Hepatocyte (in vitro differentiated cells): ENCODE results near the gene MTX3. TPM values are rescaled to one million over a fixed set of nuclear protein-coding genes. Genes with fewer than 3 reads are reported as not detected.

ENCODE experiments used
- DNase-seq: peaks from one replicate; pipeline ENCODE4 v3.0.0-alpha.2; 2016; ENCODE audit warnings: low spot score
- H2AFZ ChIP-seq: fragments of 200-600 bp; sonication (generic); 2 replicates; pipeline ENCODE4 v1.6.0; 2016; ENCODE audit warnings: antibody characterized with exemption, mild to moderate bottlenecking
- H3K27ac ChIP-seq: fragments of 200-600 bp; sonication (generic); 2 replicates; pipeline ENCODE4 v1.5.1; 2016; ENCODE audit warnings: mild to moderate bottlenecking
- H3K27me3 ChIP-seq: fragments of 200-600 bp; sonication (generic); 2 replicates; pipeline ENCODE4 v1.6.1; 2016
- H3K36me3 ChIP-seq: fragments of 200-600 bp; sonication (generic); replicated peaks from 2 replicates; pipeline ENCODE4 v1.5.1; 2016; ENCODE audit warnings: low read depth; ENCODE audit not compliant: insufficient read depth
- H3K4me1 ChIP-seq: fragments of 200-600 bp; sonication (generic); 2 replicates; pipeline ENCODE4 v1.5.1; 2016; ENCODE audit warnings: mild to moderate bottlenecking, moderate library complexity; ENCODE audit not compliant: insufficient read depth
- H3K4me2 ChIP-seq: fragments of 200-600 bp; sonication (generic); 2 replicates; pipeline ENCODE4 v1.6.0; 2016
- H3K4me3 ChIP-seq: fragments of 200-600 bp; sonication (generic); 2 replicates; pipeline ENCODE4 v1.5.1; 2016; ENCODE audit warnings: mild to moderate bottlenecking
- H3K79me2 ChIP-seq: fragments of 200-600 bp; sonication (generic); 2 replicates; pipeline ENCODE4 v1.6.0; 2017; ENCODE audit warnings: mild to moderate bottlenecking
- H3K9me2 ChIP-seq: fragments of 200-600 bp; sonication (generic); replicated peaks from 2 replicates; pipeline ENCODE4 v1.6.0; 2017; ENCODE audit warnings: mild to moderate bottlenecking; ENCODE audit not compliant: insufficient read depth
- H3K9me3 ChIP-seq: fragments of 200-600 bp; sonication (generic); 2 replicates; pipeline ENCODE4 v1.5.1; 2016; ENCODE audit warnings: low read depth, mild to moderate bottlenecking
- H4K20me1 ChIP-seq: fragments of 200-600 bp; sonication (generic); 2 replicates; pipeline ENCODE4 v1.6.0; 2016; ENCODE audit warnings: mild to moderate bottlenecking; ENCODE audit not compliant: insufficient read depth, poor library complexity, severe bottlenecking
- CTCF ChIP-seq: fragments of 200-600 bp; sonication (generic); IDR thresholded peaks from 2 replicates; pipeline ENCODE4 v1.5.1; 2016; ENCODE audit warnings: antibody characterized with exemption, mild to moderate bottlenecking; ENCODE audit not compliant: poor library complexity
- EZH2 ChIP-seq: fragments of 200-600 bp; sonication (generic); IDR thresholded peaks from 2 replicates; pipeline ENCODE4 v1.6.1; 2016; ENCODE audit warnings: antibody characterized with exemption, mild to moderate bottlenecking, borderline replicate concordance
- EZH2phosphoT487 ChIP-seq: fragments of 200-600 bp; sonication (generic); IDR thresholded peaks from one replicate; pipeline ENCODE4 v1.6.1; 2018; ENCODE audit warnings: antibody characterized with exemption, mild to moderate bottlenecking, low read depth, moderate library complexity; ENCODE audit not compliant: unreplicated experiment, severe bottlenecking
- WGBS: methylation state at CpG from one replicate; pipeline ENCODE4 v1.1.6; 2016; ENCODE audit warnings: low lambda C conversion rate; ENCODE audit errors: missing lambda C conversion rate; 5-methylcytosine and 5-hydroxymethylcytosine counted together
- polyA plus RNA-seq: library from polyadenylated mRNA; unstranded; fragments of >200 nt; fragmentation: Nextera tagmentation; extraction: Ambion mirVana; gene quantifications from 2 replicates; pipeline ENCODE4 v1.2.1, GENCODE V29; 2016
- total RNA-seq: library from RNA; depleted of rRNA; stranded (reverse); fragments of >200 nt; gene quantifications from 2 replicates; pipeline ENCODE4 v1.2.3, GENCODE V29; 2014

Gene MTX3
- total and polyA plus RNA-seq, 2 experiments from 2014 or later: 4.0 to 18.7 TPM

GRCh38 chr5:79959407-79959806 lies 31.7 kb downstream of the MTX3 start:
- H3K9me2 ChIP-seq: no peaks in the 10 kb centered on the region
- no peaks in the 10 kb centered on the region for H3K27me3 ChIP-seq
- no peaks in the 10 kb centered on the region for H3K79me2 ChIP-seq
- 82% methylated on average over 8 of the region's 8 CpGs for WGBS
- no peak for TF ChIP-seq CTCF
- no peak overlapping the region for H3K4me3 ChIP-seq
- H3K4me1 ChIP-seq: no peaks in the 10 kb centered on the region
- H2AFZ ChIP-seq: no peak overlapping the region
- H3K27ac ChIP-seq: no peak overlapping the region
- H3K36me3 ChIP-seq: no peaks in the 10 kb centered on the region
- DNase-seq: no peak
- H3K9me3 ChIP-seq: no peaks in the 10 kb centered on the region
- no peak overlapping the region for H3K4me2 ChIP-seq
- H4K20me1 ChIP-seq: no peaks in the 10 kb centered on the region

- no peak for TF ChIP-seq EZH2
- TF ChIP-seq EZH2phosphoT487: no peak
- no peak for TF ChIP-seq CTCF
- no peaks in the 10 kb centered on the region for H3K36me3 ChIP-seq
- no peaks in the 10 kb centered on the region for H3K9me2 ChIP-seq
- no peak overlapping the region for H2AFZ ChIP-seq
- no peak overlapping the region for H3K4me2 ChIP-seq
- H3K79me2 ChIP-seq: no peaks in the 10 kb centered on the region
- H3K27me3 ChIP-seq: no peaks in the 10 kb centered on the region
- H3K4me1 ChIP-seq: no peaks in the 10 kb centered on the region
- WGBS: 63% methylated on average over 6 of the region's 6 CpGs
- no peak overlapping the region for H3K27ac ChIP-seq
- H3K9me3 ChIP-seq: no peaks in the 10 kb centered on the region
- H3K4me3 ChIP-seq: no peak overlapping the region
- DNase-seq: no peak
- no peaks in the 10 kb centered on the region for H4K20me1 ChIP-seq
Measured at GRCh38 chr5:79955941-79956670, 35.0 kb downstream of the MTX3 start.

GRCh38 chr5:79955356-79955895 lies 35.6 kb downstream of the MTX3 start:
- TF ChIP-seq EZH2 (no peak), CTCF (no peak), EZH2phosphoT487 (no peak)
- 76% methylated on average over 5 of the region's 5 CpGs for WGBS
- no peaks in the 10 kb centered on the region for H3K36me3 ChIP-seq
- H3K4me2 ChIP-seq: no peak overlapping the region
- no peaks in the 10 kb centered on the region for H3K9me3 ChIP-seq
- no peaks in the 10 kb centered on the region for H3K27me3 ChIP-seq
- H4K20me1 ChIP-seq: no peaks in the 10 kb centered on the region
- no peak overlapping the region for H3K27ac ChIP-seq
- no peak overlapping the region for H2AFZ ChIP-seq
- DNase-seq: no peak
- no peaks in the 10 kb centered on the region for H3K4me1 ChIP-seq
- no peaks in the 10 kb centered on the region for H3K79me2 ChIP-seq
- H3K4me3 ChIP-seq: no peak overlapping the region
- H3K9me2 ChIP-seq: no peaks in the 10 kb centered on the region
